Measurements from ENCODE around the gene DLD.
"Not testable (repeated sequence)": the region's sequence is repeated elsewhere in the genome, so short reads cannot be mapped to it uniquely, and the experiment has no call there.

Gene DLD

GRCh38 chr7:107917763-107918651 is 27.0 kb downstream of the DLD start:
- peak; percentile 32 for DNase-seq (ENCODE audit: low read depth)

- DNase-seq (ENCODE audit: low read depth): no peak
Measured at GRCh38 chr7:107918948-107919347, 28.0 kb downstream of the DLD start.

DNA sequence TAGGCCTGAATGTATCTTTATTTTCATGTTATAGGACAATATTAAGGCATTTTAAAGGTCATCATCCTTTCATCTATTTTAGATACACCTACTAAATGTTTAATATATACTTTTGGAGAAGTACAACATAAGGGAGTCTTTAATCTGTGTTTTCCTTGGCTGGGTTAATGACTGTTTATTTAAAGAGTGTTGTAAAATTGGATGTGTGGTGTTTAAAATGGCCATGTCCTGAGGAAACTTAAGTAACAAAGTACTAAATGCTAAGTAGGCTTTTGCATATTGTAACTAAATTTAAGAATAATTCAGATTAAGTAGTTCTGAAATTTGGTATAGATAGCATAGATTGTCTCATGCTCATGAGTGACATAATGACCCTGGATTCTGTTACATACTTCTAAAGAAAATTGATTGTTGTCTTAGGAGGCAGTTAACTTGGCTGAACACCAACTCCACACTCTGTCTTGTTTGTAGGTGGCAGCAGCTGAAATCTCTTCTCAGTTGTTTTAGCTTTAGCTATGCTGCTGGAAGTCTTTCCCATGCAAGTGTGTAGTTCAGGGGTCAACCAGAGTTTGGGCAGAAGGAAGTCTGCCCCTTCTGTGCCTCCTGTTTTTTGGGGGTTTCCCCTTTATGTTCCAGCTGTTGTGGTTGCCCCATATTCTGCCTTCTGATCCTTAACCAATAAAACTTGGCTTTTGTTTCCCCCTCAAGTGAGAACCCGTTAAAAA is 29.2 kb downstream of the DLD start:
- DNase-seq (ENCODE audit: low read depth): no peak

- DNase-seq (ENCODE audit: low read depth): not testable (repeated sequence)
Measured at GRCh38 chr7:107921826-107922225, 30.8 kb downstream of the DLD start.

GRCh38 chr7:107922886-107923285 is 31.9 kb downstream of the DLD start:
- peak; percentile 46 for DNase-seq (ENCODE audit: low read depth)

DNA sequence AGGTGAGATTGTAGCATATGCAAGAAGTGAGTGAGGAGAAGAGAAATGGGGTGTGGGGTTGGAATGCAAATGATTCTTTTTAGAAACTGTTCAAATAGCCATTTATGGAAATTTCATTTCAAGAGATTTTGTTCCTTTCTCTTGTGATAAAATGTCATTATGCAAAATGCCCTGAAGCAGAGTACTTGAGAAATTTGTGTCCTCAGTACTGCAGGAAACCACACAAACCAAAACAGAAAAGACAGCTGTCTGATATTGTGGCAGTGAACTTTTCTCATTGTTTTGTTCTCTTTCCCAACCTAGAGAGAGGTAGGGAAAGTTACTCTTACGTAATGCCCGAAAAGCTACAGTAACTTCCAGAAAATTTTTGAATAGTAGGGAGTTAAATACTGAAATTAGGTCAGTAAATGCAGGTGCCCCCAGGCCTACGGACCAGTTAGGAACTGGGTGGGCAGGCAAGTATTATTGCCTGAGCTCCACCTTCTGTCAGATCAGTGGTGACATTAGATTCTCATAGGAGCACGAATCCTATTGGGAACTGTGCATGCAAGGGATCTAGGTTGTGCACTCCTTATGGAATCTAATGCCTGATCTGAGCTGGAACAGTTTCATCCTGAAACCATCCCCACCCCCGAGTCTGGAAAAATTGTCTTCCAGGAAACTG is 34.0 kb downstream of the DLD start:
- peak; percentile 33 for DNase-seq (ENCODE audit: low read depth)

GRCh38 chr7:107926481-107926880 is 35.5 kb downstream of the DLD start:
- no peak for DNase-seq (ENCODE audit: low read depth)

DNA sequence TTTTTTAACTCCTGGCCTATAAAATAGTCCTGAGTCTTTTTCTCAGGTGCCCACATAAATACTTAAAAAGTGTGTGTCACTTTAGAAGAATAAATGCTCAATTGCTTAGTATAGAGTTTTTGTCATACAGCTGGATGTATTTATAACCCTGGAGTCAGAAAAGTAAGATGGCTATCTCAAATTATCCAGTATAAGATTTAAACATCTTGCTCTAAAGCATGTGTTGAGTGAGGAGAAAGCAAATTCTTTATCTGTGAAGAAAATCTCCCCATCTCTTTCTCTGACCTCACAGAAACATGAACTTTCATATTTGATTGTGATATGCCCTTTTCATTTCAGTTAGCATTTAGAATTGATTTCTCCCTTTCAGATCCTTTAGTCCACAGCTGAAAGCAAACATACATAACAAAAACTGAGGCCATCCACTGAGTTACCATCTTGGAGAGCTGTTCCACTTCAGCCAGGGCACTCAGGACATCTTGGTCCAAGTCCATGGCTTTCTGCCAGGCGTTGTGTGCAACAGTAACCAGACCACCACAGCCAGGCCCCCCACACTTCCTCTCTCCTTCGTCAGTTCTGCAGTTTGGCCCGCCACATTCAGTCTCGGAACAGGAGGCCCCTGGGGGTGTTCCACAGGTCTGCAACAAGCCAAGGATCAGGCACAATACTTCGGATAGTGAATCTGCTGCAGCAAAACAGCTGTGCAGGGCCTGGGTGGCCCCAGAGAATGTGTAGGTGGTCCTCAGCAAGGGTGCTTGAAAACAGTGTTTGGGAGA is 40.9 kb downstream of the DLD start:
- DNase-seq (ENCODE audit: low read depth): no peak

GRCh38 chr7:107932805-107933204 is 41.8 kb downstream of the DLD start:
- DNase-seq (ENCODE audit: low read depth): no peak

DNA sequence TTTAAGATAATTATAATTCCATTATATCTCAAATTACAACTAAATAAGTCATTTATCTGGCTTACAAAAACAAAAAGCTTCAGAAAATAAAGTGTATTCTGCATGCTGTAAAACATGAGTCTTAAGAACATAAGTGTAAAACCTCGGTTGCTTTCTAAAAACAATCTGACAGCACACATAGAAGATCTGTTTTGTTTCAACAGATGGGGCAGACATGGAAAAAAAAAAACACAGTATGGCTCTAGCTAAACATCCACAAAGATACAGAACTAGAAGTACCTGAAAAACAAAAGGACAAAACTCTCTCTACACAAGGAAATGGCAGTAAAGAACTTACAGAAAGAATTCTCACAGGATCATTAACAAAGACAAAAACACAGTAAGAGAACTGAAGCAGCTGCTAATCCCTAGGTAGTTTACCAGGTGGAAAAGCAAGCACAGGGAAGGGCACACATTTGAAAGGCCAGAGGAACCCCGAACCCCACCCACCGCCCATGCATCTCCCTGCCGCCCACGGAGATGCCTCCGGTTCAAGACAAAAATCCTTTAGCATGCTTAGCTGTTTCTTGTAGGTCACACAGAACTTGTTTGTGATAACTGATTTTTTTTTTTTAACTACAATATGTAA is 42.5 kb downstream of the DLD start:
- DNase-seq (ENCODE audit: low read depth): no peak

DNA sequence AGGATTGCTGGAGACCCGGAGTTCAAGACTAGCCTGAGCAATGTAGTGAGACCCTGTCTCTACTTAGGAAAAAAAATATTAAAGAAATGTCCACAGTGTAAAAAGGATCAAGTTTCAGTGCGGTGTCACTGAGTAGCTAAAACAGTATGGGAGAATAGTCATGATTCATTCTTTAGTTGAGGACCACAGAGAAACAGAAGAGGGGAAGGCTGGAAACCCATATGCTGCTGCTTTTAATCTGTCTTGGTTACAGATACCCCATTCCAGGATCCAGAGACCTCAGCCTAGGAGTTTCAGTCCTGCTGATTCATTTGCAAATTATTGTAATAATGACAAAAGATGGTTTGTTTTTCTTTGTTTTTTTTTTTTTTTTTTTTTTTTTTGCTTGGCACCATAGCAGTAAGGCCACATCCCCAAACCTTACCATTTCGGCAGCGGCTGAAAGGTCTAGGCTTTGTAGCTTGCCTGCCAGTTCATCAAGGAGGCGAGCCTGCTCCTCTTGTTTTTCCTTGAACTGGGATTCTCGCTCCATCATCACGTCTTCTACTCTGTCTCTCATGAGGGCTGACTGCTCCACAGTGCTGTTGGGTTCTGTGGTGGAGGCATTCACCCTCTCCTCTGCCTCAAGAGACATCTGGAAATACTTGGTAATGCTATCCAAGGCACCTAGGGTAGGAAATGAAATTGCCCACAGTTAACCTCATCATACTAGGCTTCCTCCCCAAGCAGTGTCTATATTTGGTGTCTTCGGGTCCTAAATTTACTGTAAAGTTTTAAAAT is 44.2 kb downstream of the DLD start:
- peak; percentile 90 for DNase-seq (ENCODE audit: low read depth)

- DNase-seq (ENCODE audit: low read depth): no peak
Measured at GRCh38 chr7:107936312-107936711, 45.3 kb downstream of the DLD start.

- DNase-seq (ENCODE audit: low read depth): no peak
Measured at GRCh38 chr7:107937531-107937930, 46.5 kb downstream of the DLD start.

DNA sequence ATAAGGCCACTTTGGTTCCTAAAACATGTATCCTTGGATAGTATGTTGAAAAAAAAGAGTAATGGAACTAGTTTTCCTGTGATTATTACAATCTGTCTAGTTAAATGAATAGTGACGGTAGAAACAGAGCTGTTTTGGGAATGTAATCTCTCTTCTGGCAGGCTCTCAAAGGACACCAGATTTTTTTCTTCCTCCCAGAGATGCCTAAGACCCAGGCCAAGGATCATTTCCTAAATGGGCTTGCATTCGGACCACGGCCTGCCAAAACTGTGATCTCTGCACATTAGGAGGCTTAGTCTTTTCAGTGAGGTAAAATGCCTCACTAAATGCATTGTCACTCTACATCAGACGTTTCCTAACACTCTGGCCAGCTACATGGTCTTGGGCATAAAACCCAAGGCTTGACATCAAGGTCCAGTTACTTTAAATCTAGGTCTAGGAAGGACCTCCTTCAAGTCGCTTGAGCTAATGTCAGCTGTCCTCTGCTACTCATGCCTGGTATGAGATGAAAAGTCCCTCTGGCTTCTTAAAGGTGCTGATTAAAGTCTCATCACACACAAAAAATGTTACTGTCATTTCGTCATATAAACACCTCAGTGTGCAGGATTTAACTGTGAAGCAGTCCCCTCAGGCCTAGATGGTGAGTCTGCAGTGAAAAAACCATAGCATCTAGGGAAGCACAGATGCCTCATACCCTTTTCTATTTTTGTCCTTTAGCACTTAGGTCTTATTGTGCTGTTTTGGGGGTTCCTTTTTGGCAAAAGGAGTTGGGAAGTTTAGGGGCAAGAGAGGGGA is 47.7 kb downstream of the DLD start:
- DNase-seq (ENCODE audit: low read depth): peak; percentile 80

DNA sequence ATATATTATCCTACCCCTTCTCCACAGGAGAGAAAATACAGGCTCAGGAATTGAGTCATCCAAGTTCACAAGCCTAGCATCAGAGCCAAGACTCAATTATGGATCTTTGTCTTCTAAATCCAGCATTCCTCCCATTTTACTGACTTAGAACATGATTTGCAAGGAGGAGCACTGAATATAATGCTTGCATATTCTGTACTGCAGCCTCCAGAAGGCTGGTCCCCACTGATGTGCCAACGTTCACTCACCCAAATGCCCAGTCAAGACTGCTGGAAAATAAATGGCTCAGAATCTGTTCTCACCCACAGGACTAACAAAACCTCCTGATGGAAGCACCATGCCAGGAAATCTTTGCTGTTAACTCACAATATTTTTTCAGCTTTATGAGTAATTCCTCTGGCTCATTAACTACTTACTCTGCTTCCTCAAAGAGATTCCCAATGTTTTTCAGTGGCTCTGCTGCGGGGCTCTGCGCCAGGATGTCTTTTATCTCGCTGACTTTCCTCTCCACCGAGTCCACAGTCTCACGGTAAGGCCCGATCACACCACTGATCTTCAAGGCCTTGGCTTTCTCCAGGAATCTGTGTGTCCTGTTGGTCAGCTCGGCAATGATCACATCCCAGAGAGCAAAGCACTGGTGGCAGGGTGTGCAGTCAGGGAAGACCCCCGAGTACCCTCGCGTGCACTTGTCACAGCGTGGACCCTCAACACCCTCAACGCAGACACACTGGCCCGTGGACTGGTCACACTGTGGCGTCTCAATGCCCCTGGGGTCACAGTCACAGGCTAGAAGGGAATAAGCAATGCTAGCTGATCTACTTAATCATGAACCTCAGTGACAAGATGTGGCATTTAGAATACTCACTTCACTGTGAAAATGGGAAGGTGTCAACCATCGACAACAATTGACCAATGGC is 48.8 kb downstream of the DLD start:
- peak; percentile 81 for DNase-seq (ENCODE audit: low read depth)

GRCh38 chr7:107940951-107941350 is 50.0 kb downstream of the DLD start:
- DNase-seq (ENCODE audit: low read depth): no peak

DNA sequence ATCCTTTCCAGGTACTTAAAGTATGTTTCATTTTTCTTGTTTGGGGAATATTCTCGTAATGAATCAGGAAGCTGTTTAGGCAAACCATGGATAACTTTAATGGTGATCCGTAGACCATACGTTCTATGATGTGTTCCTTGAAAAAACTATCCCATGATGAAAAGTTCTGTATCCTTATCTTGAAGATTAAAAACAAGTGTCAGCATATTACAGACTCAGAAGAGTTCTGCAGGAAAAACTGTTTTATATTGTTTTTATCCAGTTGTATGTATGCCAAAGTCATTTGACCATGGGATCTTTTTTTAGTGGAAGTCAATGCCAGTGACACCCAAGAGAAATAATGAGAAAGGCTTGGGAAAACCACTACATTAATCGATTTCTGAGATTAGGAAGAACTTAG is 52.0 kb downstream of the DLD start:
- no peak for DNase-seq (ENCODE audit: low read depth)

DNA sequence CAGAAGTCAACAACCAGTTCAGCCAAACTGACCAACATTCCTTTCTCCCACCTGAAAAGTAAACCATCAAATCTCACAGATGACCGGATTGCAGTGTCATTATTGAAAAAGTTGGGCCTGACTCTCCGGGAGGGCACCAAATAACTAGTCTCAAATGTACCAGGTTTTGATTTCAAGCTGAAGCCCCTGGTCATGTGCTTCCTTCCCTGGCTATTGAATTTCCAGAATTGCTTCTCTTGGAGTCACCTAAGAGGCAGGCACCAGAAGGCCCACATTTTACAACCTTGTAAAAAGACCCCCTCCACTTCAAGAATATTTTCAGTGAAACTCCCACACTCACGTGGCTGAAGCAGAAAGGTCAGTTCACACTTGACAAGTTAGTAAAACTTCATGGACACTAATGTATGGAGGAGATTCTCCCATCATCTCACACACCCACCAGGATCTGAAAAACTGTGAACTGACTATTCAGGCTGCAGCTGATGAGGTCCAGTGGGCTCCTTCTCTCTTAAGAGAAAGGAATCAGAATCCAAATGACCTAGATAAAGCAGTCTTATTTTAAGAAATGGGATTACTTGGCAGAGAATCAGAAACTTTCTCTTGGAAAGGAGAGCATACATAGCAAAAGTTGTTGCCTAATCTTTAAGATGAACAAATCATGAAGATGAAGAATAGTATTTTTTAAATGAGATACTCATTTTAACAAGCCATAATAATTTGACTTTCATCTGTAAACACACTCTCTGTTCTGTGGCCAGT is 53.6 kb downstream of the DLD start:
- no peak for DNase-seq (ENCODE audit: low read depth)

Measured in fibroblast of gingiva (primary cell).